ENCODE data around the gene PDCD11. TPM values are rescaled to one million over a fixed set of nuclear protein-coding genes. Genes with fewer than 3 reads are reported as not detected.
"Not testable (repeated sequence)": the region's sequence is repeated elsewhere in the genome, so short reads cannot be mapped to it uniquely, and the experiment has no call there.

The PDCD11 gene
- total RNA-seq: 10 to 100 TPM; 50.1 to 79.5 TPM

- Mint-ChIP-seq H3K9me3 (no peaks in the 10 kb centered on the region), H3K4me3 (peak within 1 kb of the TSS; percentile 100), H3K4me1 (peaks cover 31% of the 10 kb centered on the region), H3K27me3 (no peaks in the 10 kb centered on the region), H3K27ac (peak within 1 kb of the TSS; percentile 99), H3K36me3 (ENCODE audit: low read depth) (peaks cover 100% of the 10 kb centered on the region)
- ATAC-seq (replicated peaks): peak; percentile 100
Observed at GRCh38 chr10:103396067-103396788, at the start of gene PDCD11, which contains the start of gene ATP5MK. Gene PDCD11, plus strand, starts transcription at chr10:103396626. Its CDS starts 1,801 bp downstream, at chr10:103398427. Gene ATP5MK, minus strand, starts transcription at chr10:103396475. Its CDS starts 4,018 bp downstream, at chr10:103392457.

- Mint-ChIP-seq H3K4me3 (peak overlapping the region; percentile 83), H3K36me3 (ENCODE audit: low read depth) (peaks cover 45% of the 10 kb centered on the region), H3K4me1 (no peaks in the 10 kb centered on the region), H3K27me3 (no peaks in the 10 kb centered on the region), H3K27ac (peak overlapping the region; percentile 71), H3K9me3 (no peaks in the 10 kb centered on the region)
- ATAC-seq (replicated peaks): peak; percentile 5
Observed at GRCh38 chr10:103350175-103350516, 46.3 kb upstream of the PDCD11 start.

- no peaks in the 10 kb centered on the region for H3K4me1 Mint-ChIP-seq
- H3K27ac Mint-ChIP-seq: peak within 1 kb of the TSS; percentile 90
- no peaks in the 10 kb centered on the region for H3K27me3 Mint-ChIP-seq
- no peaks in the 10 kb centered on the region for H3K9me3 Mint-ChIP-seq
- peak; percentile 88 for ATAC-seq (replicated peaks)
- H3K4me3 Mint-ChIP-seq: peak within 1 kb of the TSS; percentile 83
- H3K36me3 Mint-ChIP-seq (ENCODE audit: low read depth): peaks cover 40% of the 10 kb centered on the region
Observed at GRCh38 chr10:103350517-103351260, 45.7 kb upstream of the PDCD11 start, which contains the start of gene PCGF6. Gene PCGF6, minus strand, starts transcription at chr10:103351140. Its CDS starts 74 bp downstream, at chr10:103351066.

- Mint-ChIP-seq H3K36me3 (ENCODE audit: low read depth) (peaks cover 17% of the 10 kb centered on the region), H3K9me3 (no peaks in the 10 kb centered on the region), H3K27ac (no peak overlapping the region), H3K27me3 (no peaks in the 10 kb centered on the region), H3K4me3 (no peak overlapping the region), H3K4me1 (no peaks in the 10 kb centered on the region)
- ATAC-seq (replicated peaks): no peak
Observed at GRCh38 chr10:103353281-103353680, 43.1 kb upstream of the PDCD11 start.

- not testable (repeated sequence) for H3K27me3 Mint-ChIP-seq; H3K9me3 Mint-ChIP-seq; H3K4me1 Mint-ChIP-seq; H3K36me3 Mint-ChIP-seq (ENCODE audit: low read depth); ATAC-seq (replicated peaks); H3K27ac Mint-ChIP-seq; H3K4me3 Mint-ChIP-seq
Observed at GRCh38 chr10:103354567-103354966, 41.9 kb upstream of the PDCD11 start.

- H3K27me3 Mint-ChIP-seq: no peaks in the 10 kb centered on the region
- H3K4me3 Mint-ChIP-seq: no peak overlapping the region
Observed at GRCh38 chr10:103355906-103356599, 40.4 kb upstream of the PDCD11 start.

GRCh38 chr10:103359493-103359892 is 36.9 kb upstream of the PDCD11 start:
- H3K27ac Mint-ChIP-seq: not testable (repeated sequence)

More at GRCh38 chr10:103355906-103356599, 40.4 kb upstream of the PDCD11 start:
- H3K27ac Mint-ChIP-seq: no peak overlapping the region
- no peaks in the 10 kb centered on the region for H3K4me1 Mint-ChIP-seq
- no peaks in the 10 kb centered on the region for H3K9me3 Mint-ChIP-seq
- peaks cover 3% of the 10 kb centered on the region for H3K36me3 Mint-ChIP-seq (ENCODE audit: low read depth)
- no peak for ATAC-seq (replicated peaks)

GRCh38 chr10:103360791-103361190 is 35.6 kb upstream of the PDCD11 start:
- not testable (repeated sequence) for H3K4me1 Mint-ChIP-seq; H3K36me3 Mint-ChIP-seq (ENCODE audit: low read depth)

More at GRCh38 chr10:103359493-103359892, 36.9 kb upstream of the PDCD11 start:
- not testable (repeated sequence) for H3K4me3 Mint-ChIP-seq; H3K9me3 Mint-ChIP-seq; H3K36me3 Mint-ChIP-seq (ENCODE audit: low read depth); H3K27me3 Mint-ChIP-seq; H3K4me1 Mint-ChIP-seq; ATAC-seq (replicated peaks)

GRCh38 chr10:103367379-103367781 is 29.0 kb upstream of the PDCD11 start:
- Mint-ChIP-seq H3K4me1 (no peaks in the 10 kb centered on the region), H3K27ac (peak overlapping the region; percentile 95), H3K9me3 (no peaks in the 10 kb centered on the region), H3K36me3 (ENCODE audit: low read depth) (peaks cover 5% of the 10 kb centered on the region), H3K27me3 (no peaks in the 10 kb centered on the region), H3K4me3 (peak overlapping the region; percentile 89)
- peak; percentile 5 for ATAC-seq (replicated peaks)

More at GRCh38 chr10:103360791-103361190, 35.6 kb upstream of the PDCD11 start:
- not testable (repeated sequence) for H3K4me3 Mint-ChIP-seq, H3K9me3 Mint-ChIP-seq, H3K27ac Mint-ChIP-seq, H3K27me3 Mint-ChIP-seq
- ATAC-seq (replicated peaks): peak; percentile 63

GRCh38 chr10:103367782-103368518 is 28.5 kb upstream of the PDCD11 start, which contains the start of gene TAF5:
Gene TAF5, plus strand, starts transcription at chr10:103367976. Its CDS starts 14 bp downstream, at chr10:103367990.
- H3K4me1 Mint-ChIP-seq: no peaks in the 10 kb centered on the region
- H3K36me3 Mint-ChIP-seq (ENCODE audit: low read depth): peaks cover 7% of the 10 kb centered on the region
- H3K27ac Mint-ChIP-seq: peak within 1 kb of the TSS; percentile 95
- peak within 1 kb of the TSS; percentile 89 for H3K4me3 Mint-ChIP-seq
- H3K27me3 Mint-ChIP-seq: no peaks in the 10 kb centered on the region
- no peaks in the 10 kb centered on the region for H3K9me3 Mint-ChIP-seq
- peak; percentile 64 for ATAC-seq (replicated peaks)

- peaks cover 61% of the 10 kb centered on the region for H3K36me3 Mint-ChIP-seq (ENCODE audit: low read depth)
- H3K9me3 Mint-ChIP-seq: no peaks in the 10 kb centered on the region
- no peak overlapping the region for H3K4me3 Mint-ChIP-seq
- no peak for ATAC-seq (replicated peaks)
- peaks cover 10% of the 10 kb centered on the region for H3K4me1 Mint-ChIP-seq
- H3K27me3 Mint-ChIP-seq: no peaks in the 10 kb centered on the region
- H3K27ac Mint-ChIP-seq: peak overlapping the region; percentile 32
Observed at GRCh38 chr10:103373544-103373943, 22.9 kb upstream of the PDCD11 start.

GRCh38 chr10:103374263-103374662 is 22.2 kb upstream of the PDCD11 start:
- H3K4me3 Mint-ChIP-seq: no peak overlapping the region

GRCh38 chr10:103382769-103383168 is 13.7 kb upstream of the PDCD11 start:
- H3K27me3 Mint-ChIP-seq: no peaks in the 10 kb centered on the region
- no peaks in the 10 kb centered on the region for H3K4me1 Mint-ChIP-seq
- no peak for ATAC-seq (replicated peaks)
- H3K9me3 Mint-ChIP-seq: no peaks in the 10 kb centered on the region
- H3K27ac Mint-ChIP-seq: no peak overlapping the region
- H3K36me3 Mint-ChIP-seq (ENCODE audit: low read depth): peaks cover 97% of the 10 kb centered on the region
- H3K4me3 Mint-ChIP-seq: no peak overlapping the region

More at GRCh38 chr10:103374263-103374662, 22.2 kb upstream of the PDCD11 start:
- H3K36me3 Mint-ChIP-seq (ENCODE audit: low read depth): peaks cover 68% of the 10 kb centered on the region
- no peak overlapping the region for H3K27ac Mint-ChIP-seq
- H3K9me3 Mint-ChIP-seq: no peaks in the 10 kb centered on the region
- H3K4me1 Mint-ChIP-seq: peaks cover 10% of the 10 kb centered on the region
- no peaks in the 10 kb centered on the region for H3K27me3 Mint-ChIP-seq
- no peak for ATAC-seq (replicated peaks)

GRCh38 chr10:103394180-103394579 is 2.2 kb upstream of the PDCD11 start:
- Mint-ChIP-seq H3K4me1 (peaks cover 31% of the 10 kb centered on the region), H3K27ac (no peak overlapping the region), H3K9me3 (no peaks in the 10 kb centered on the region), H3K36me3 (ENCODE audit: low read depth) (peaks cover 99% of the 10 kb centered on the region), H3K4me3 (peak overlapping the region; percentile 100), H3K27me3 (no peaks in the 10 kb centered on the region)
- ATAC-seq (replicated peaks): no peak
